Measurements from ENCODE around the gene CAPRIN1. TPM values are rescaled to one million over a fixed set of nuclear protein-coding genes. Genes with fewer than 3 reads are reported as not detected.

Gene CAPRIN1
- total RNA-seq, 1 donor = 240 TPM

DNA sequence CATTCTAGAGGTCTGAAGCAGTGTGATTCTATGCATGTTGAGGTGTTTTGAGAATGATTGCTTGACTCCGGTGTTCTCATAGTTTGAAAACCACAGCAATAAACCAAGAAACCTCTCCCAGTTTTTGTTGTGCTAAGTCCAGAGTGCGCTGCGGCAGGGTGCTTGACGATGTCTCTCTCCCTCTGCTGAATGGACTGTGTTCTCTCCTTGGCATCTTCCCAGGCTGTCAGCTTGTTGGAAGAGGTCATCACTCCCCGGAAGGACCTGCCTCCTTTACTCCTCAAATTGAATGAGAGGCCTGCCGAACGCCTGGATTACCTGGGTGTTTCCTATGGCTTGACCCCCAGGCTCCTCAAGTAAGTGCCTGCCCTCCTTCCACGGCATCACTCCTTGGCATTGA lies 84.9 kb downstream of the CAPRIN1 start:
- TF ChIP-seq, protein P1, sequence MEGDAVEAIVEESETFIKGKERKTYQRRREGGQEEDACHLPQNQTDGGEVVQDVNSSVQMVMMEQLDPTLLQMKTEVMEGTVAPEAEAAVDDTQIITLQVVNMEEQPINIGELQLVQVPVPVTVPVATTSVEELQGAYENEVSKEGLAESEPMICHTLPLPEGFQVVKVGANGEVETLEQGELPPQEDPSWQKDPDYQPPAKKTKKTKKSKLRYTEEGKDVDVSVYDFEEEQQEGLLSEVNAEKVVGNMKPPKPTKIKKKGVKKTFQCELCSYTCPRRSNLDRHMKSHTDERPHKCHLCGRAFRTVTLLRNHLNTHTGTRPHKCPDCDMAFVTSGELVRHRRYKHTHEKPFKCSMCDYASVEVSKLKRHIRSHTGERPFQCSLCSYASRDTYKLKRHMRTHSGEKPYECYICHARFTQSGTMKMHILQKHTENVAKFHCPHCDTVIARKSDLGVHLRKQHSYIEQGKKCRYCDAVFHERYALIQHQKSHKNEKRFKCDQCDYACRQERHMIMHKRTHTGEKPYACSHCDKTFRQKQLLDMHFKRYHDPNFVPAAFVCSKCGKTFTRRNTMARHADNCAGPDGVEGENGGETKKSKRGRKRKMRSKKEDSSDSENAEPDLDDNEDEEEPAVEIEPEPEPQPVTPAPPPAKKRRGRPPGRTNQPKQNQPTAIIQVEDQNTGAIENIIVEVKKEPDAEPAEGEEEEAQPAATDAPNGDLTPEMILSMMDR (IDR thresholded peaks at IDR 0.05; ENCODE audit: insufficient read depth, low read depth, low read length) = no peak
- no peak overlapping the region for H3K4me3 ChIP-seq (ENCODE audit: low read depth, low read length)
- no peak for DNase-seq (ENCODE audit: low read depth)

DNA sequence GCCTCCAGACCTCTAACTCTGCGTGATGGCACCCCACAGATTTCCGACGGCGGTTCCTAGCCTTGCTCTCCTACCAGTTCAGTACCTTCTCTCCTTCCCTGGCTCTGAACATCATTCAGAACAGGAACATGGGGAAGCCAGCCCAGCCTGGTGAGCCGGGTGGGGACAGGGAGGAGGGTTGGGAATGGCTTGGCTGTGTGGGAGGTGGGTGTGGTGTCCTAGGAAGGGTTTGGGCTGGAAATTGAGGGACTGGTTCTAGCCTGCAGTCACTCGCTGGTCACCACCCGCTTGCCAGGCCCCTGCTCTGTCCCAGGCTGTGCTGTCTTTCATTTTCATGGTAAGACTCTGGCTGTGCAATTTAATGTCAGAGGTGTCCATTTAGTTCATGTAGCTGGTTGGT lies 87.8 kb downstream of the CAPRIN1 start:
- no peak overlapping the region for H3K4me3 ChIP-seq (ENCODE audit: low read depth, low read length)
- TF ChIP-seq, protein P1 (IDR thresholded peaks at IDR 0.05; ENCODE audit: insufficient read depth, low read depth, low read length) = no peak
- DNase-seq (ENCODE audit: low read depth) = no peak

DNA sequence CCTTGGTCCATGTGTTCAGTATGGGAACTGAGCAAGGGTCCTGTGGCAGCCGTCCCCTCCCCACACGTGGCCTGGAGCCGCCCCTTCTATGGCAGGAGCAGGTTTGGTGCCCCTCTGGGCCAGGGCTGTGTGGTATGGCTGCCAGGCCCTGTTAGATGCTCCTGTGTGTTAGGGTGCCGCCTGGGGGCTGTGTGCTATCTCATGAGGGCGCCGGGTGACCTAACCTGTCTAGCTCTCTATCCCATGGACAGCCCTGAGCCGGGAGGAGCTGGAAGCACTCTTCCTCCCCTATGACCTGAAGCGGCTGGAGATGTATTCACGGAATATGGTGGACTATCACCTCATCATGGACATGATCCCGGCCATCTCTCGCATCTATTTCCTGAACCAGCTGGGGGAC lies 88.6 kb downstream of the CAPRIN1 start:
- no peak for DNase-seq (ENCODE audit: low read depth)
- TF ChIP-seq, protein P1 (IDR thresholded peaks at IDR 0.05; ENCODE audit: insufficient read depth, low read depth, low read length) = no peak
- no peak overlapping the region for H3K4me3 ChIP-seq (ENCODE audit: low read depth, low read length)

DNA sequence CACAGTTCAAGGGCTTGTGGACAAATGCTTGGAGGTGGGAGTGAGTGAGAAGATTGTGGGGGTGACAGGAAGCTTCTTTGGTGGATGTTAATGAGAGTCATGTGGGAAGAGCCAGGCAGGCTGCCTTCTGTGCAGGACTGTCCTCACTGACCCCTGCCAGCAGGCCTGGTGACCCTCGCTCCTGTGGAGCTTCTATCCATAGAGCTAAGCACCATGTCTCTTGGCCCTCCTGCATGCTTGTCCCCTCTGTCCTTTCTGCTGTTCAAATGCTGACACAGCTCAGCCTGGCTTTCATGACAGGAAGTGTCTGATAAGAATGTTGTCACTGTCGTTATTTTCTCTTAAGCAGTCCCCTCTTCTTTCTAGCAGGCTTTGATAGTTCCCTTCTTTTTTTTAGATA lies 91.5 kb downstream of the CAPRIN1 start:
- TF ChIP-seq, protein P1 (IDR thresholded peaks at IDR 0.05; ENCODE audit: insufficient read depth, low read depth, low read length) = no peak
- DNase-seq (ENCODE audit: low read depth) = no peak
- H3K4me3 ChIP-seq (ENCODE audit: low read depth, low read length) = no peak overlapping the region

DNA sequence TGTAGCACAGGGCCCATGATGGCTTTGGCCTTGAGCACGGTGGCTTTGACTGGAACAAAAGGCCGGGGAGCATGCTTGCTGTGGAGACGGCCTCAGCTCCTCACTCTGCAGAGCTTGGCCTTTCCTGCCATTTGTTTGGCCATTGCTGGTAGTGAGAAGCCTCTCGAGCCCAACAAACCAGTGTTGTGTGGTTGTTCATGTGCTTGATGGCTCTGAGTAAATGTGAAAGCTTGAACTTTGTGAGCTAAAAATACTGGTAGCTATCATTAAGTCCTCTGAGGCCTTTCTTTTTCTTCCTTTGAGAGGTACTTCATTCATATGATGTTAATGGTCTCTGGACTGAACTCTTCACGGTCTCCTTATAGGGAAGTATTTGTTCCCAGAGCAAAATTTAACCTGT lies 93.5 kb downstream of the CAPRIN1 start:
- TF ChIP-seq, protein P1 (IDR thresholded peaks at IDR 0.05; ENCODE audit: insufficient read depth, low read depth, low read length) = no peak
- no peak overlapping the region for H3K4me3 ChIP-seq (ENCODE audit: low read depth, low read length)

DNA sequence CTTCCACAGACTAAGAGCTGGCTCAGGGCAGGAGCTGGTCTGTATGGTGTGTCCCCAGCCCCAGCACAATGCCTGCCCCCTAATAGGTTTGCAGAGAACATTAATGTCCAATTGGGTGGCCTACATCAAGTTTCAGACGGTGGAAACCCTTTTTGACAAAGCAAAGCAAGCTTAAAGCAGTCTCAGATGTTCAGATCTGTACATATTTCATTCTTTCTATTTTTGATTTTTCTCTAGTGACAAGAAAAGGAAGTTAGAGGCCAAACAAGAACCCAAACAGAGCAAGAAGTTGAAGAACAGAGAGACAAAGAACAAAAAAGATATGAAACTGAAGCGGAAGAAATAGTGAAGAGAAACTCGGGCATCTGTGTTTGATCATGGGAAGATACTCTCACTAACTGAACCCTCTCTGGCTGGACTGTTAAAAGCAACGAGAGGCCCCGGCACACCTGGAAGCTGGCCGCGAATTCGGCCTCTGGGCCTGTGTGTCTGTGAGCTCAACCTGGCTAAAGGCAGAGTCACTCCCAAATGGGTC lies 94.4 kb downstream of the CAPRIN1 start:
- no peak overlapping the region for H3K4me3 ChIP-seq (ENCODE audit: low read depth, low read length)
- TF ChIP-seq, protein P1 (IDR thresholded peaks at IDR 0.05; ENCODE audit: insufficient read depth, low read depth, low read length) = no peak
- no peak for DNase-seq (ENCODE audit: low read depth)

More for the DNA sequence above, 93.5 kb downstream of the CAPRIN1 start:
- DNase-seq (ENCODE audit: low read depth) = no peak

DNA sequence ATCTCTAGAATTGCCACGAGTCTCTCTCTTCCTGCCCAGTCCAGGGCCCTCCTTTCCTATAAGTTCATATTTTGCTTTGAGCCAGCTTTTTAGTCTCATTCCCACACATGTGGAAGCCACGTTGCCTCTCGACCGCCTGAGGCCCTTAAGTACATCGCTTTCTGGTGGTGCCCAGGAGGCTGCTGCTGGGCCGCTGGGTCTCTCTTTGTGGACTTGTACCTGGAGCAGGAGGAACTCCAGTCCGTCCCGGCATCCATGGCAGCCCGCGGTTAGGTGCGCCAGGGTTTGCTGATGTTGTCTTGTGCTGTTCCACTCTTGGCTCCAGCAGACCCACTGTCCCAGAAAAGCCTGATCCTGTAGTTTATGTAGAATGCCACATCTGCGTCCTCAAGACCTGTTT lies 94.9 kb downstream of the CAPRIN1 start:
- DNase-seq (ENCODE audit: low read depth) = no peak
- TF ChIP-seq, protein P1 (IDR thresholded peaks at IDR 0.05; ENCODE audit: insufficient read depth, low read depth, low read length) = no peak
- H3K4me3 ChIP-seq (ENCODE audit: low read depth, low read length) = no peak overlapping the region
